A673 (cell line): ENCODE measurements around the gene SLAMF8.

Experiments
- CTCF ChIP-seq: fragments of 300-800, 200-600 bp; sonication (generic); conservative IDR thresholded peaks from 2 replicates; pipeline ENCODE4 v1.5.1; 2017; ENCODE audit warnings: low read depth, mild to moderate bottlenecking, antibody characterized with exemption, low read length, moderate library complexity, mixed read lengths
- EZH2 ChIP-seq: fragments of 200-600 bp; sonication (generic); IDR thresholded peaks from 2 replicates; pipeline ENCODE4 v1.6.1; 2017; ENCODE audit warnings: borderline replicate concordance, low read depth, mild to moderate bottlenecking, mixed read lengths, antibody characterized with exemption, low read length; ENCODE audit not compliant: poor library complexity, severe bottlenecking

- TF ChIP-seq CTCF (no peak), EZH2 (no peak)
Measured at GRCh38 chr1:159778266-159778665, 48.4 kb upstream of the SLAMF8 start.
